G401.6 (cell line): ENCODE data around the gene TEKT5.
"Not testable (repeated sequence)": the region's sequence is repeated elsewhere in the genome, so short reads cannot be mapped to it uniquely, and the experiment has no call there.

Experiments used
- FAIRE-seq: peaks from 2 replicates; lab custom pipeline; 2012; peaks lifted over from hg19 to GRCh38; lab: Jason Lieb, UNC

TEKT5 gene

GRCh38 chr16:10631886-10632285, 62.8 kb downstream of the TEKT5 start:
- FAIRE-seq: no peak

GRCh38 chr16:10629592-10629963, 65.2 kb downstream of the TEKT5 start:
- FAIRE-seq: no peak

GRCh38 chr16:10625595-10626357, 69.0 kb downstream of the TEKT5 start:
- no peak for FAIRE-seq

- FAIRE-seq: no peak
These were observed 70.2 kb downstream of the TEKT5 start for GRCh38 chr16:10624527-10624926.

- no peak for FAIRE-seq
These were observed 71.7 kb downstream of the TEKT5 start for GRCh38 chr16:10623059-10623458.

- FAIRE-seq: no peak
These were observed 72.5 kb downstream of the TEKT5 start for GRCh38 chr16:10622036-10622921.

- FAIRE-seq: not testable (repeated sequence)
These were observed 73.3 kb downstream of the TEKT5 start for GRCh38 chr16:10621216-10621949.

GRCh38 chr16:10620120-10620519, 74.6 kb downstream of the TEKT5 start:
- no peak for FAIRE-seq

- FAIRE-seq: no peak
These were observed 75.4 kb downstream of the TEKT5 start for GRCh38 chr16:10619271-10619849.

GRCh38 chr16:10618710-10619209, 76.0 kb downstream of the TEKT5 start:
- no peak for FAIRE-seq

- no peak for FAIRE-seq
These were observed 76.9 kb downstream of the TEKT5 start for GRCh38 chr16:10617662-10618420.

GRCh38 chr16:10616756-10617640, 77.7 kb downstream of the TEKT5 start:
- FAIRE-seq: no peak

- FAIRE-seq: no peak
These were observed 78.3 kb downstream of the TEKT5 start for GRCh38 chr16:10616419-10616755.

- no peak for FAIRE-seq
These were observed 80.0 kb downstream of the TEKT5 start for GRCh38 chr16:10614685-10615084.

- FAIRE-seq: no peak
These were observed 80.8 kb downstream of the TEKT5 start for GRCh38 chr16:10613785-10614485.

GRCh38 chr16:10612649-10613179, 82.0 kb downstream of the TEKT5 start:
- no peak for FAIRE-seq

GRCh38 chr16:10611825-10612342, 82.8 kb downstream of the TEKT5 start:
- FAIRE-seq: no peak

GRCh38 chr16:10610499-10611184, 84.1 kb downstream of the TEKT5 start:
- no peak for FAIRE-seq

GRCh38 chr16:10609402-10609774, 85.3 kb downstream of the TEKT5 start:
- no peak for FAIRE-seq
